Measurements from ENCODE around the gene BCL11A. TPM values are rescaled to one million over a fixed set of nuclear protein-coding genes. Genes with fewer than 3 reads are reported as not detected.

Gene BCL11A
- total RNA-seq, 2 experiments from 2014 or later: 0.57 to 0.98 TPM

DNA sequence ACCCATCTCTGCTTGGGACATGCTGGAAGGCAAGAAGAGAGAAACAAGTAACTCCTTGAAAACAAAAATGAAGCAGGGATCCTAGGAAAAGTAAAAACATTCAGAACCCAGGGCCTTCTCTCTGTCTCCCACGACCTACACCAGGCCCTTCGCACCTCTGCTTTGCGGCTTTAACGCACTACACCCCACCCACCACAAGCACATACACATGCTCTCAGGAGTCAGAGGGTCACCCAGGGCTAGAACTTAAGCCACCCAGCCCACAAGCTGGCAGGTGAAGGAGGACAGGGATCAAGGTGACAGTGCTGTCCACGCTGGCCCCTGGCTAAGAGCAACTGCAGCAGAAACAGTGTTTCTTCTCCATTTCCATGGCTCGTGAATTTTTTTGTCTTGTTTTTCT, 72.2 kb downstream of the BCL11A start:
- intact Hi-C loops (cut with DNase I, micrococcal nuclease): no loop called here
- ChIA-PET POLR2A (no interaction called here), CTCF (no interaction called here)
- Mint-ChIP-seq H3K27ac (no peak overlapping the region), H3K4me3 (no peak overlapping the region), H3K4me1 (peaks cover 11% of the 10 kb centered on the region), H3K36me3 (ENCODE audit: low read depth) (no peaks in the 10 kb centered on the region), H3K27me3 (peaks cover 6% of the 10 kb centered on the region), H3K9me3 (ENCODE audit: low read depth) (no peaks in the 10 kb centered on the region)
- DNase-seq: no peak
- ATAC-seq: no peak

DNA sequence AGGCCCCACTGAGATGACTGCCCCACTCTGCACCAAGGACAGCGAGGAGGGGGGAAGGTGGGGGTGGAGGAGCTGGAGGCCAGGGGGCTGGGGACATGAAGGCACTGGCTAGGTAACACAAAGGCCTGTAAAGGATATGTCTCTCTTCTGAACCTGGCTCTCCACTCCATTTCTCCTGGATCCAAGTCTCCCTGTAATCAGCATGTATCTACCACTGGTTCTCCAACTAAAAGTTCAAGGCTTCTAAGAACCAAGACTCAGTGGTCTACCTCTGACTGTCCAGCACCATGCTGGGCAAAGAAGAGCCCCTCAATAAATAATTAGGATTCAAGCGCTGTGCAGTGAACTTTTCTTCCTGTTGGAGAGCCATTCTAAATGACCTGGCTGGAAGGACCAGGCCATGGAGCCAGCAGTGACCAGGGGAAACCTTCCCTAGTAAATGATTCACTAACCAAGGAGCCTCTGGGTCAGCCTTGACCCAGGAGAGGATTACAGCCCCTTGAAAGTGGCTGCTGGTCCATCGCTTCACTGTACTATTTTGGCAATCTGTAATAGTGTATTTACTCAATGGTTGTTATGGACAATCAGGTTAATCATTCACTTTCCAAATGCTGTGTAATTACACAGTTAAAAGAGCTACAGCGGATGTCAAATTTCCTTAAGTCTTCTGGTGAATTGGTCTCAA, 73.2 kb downstream of the BCL11A start:
- POLR2A ChIA-PET: no interaction called here
- intact Hi-C loops (cut with DNase I, micrococcal nuclease): no loop called here
- no peak overlapping the region for H3K27ac Mint-ChIP-seq
- peaks cover 7% of the 10 kb centered on the region for H3K27me3 Mint-ChIP-seq
- no peaks in the 10 kb centered on the region for H3K36me3 Mint-ChIP-seq (ENCODE audit: low read depth)
- no peak overlapping the region for H3K4me3 Mint-ChIP-seq
- CTCF ChIA-PET: interaction anchor here (0.7 to 1.2 kb wide), 2 partner anchors 15 to 1265 kb away, joined by 3 to 4 read pairs; no protein-coding TSS in a partner anchor
- DNase-seq (no peak), ATAC-seq (no peak)
- H3K9me3 Mint-ChIP-seq (ENCODE audit: low read depth): no peaks in the 10 kb centered on the region
- peaks cover 11% of the 10 kb centered on the region for H3K4me1 Mint-ChIP-seq

DNA sequence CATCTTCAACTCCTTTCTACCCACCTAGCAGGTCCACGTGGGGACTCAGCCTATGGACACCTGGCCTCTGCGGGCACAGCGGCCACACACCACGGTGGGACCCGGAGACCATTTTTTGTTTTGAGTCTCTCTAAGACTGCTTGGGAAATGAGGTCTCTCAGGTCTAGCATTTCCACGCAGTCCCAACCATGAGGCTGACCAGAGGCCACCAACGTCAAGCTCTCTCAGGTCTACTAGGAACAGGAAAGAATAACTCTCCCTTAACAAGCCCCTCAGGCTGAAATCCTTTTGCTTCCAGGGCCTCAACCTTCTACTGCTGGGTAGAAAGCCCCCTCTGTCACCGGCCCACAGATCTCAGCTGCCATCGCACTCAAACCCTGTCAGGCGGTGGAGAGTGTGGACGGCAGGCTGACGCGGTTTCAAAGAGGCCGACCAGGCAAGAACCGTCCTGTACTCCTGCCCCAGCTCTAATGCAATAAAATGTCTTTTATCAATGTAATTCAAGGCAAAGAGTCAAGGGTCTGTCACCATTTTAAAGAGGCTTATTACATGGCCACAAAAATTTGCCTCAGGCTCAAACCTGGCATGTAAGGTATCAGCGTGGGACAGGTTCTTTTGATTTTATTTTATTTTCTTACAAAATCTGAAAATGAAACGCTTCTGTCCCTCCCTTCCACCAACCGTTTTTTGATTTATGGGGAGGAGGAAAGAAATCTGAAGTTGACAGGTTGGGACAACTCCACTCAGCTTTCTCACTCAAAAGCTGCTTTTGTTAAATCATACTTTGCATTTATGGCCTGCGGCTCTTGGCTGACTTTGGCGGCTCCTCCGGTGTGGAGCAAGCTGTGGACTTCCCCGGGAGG, 74.0 kb downstream of the BCL11A start:
- ChIA-PET CTCF (no interaction called here), POLR2A (interaction anchor here (0.6 kb wide), 1 partner anchor 32 kb away, joined by 6 read pairs; no protein-coding TSS in a partner anchor)
- Mint-ChIP-seq H3K27me3 (peaks cover 8% of the 10 kb centered on the region), H3K4me3 (no peak overlapping the region), H3K9me3 (ENCODE audit: low read depth) (no peaks in the 10 kb centered on the region), H3K4me1 (peaks cover 11% of the 10 kb centered on the region), H3K27ac (no peak overlapping the region), H3K36me3 (ENCODE audit: low read depth) (no peaks in the 10 kb centered on the region)
- intact Hi-C loops (cut with DNase I, micrococcal nuclease): no loop called here
- no peak for DNase-seq
- no peak for ATAC-seq

DNA sequence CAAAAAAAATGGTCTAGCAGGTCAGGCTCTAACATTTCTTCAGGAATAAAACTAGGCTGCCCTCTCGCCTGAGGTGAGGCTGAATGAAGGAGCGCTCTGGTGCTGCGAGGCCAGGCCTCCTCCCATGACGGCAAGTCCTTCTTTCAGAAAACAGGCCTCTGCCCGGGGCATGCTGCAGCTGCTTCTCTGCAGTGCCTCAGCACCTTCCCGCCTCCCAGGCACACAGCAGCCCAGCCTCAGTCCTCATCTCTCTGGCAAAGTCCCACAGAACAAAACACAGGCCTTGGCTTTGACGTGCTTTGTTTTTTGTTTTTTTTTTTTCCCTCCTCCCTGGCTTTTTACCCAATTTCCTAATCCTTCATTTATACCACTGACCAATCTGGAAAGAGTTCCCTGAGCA, 74.8 kb downstream of the BCL11A start:
- Mint-ChIP-seq H3K9me3 (ENCODE audit: low read depth) (no peaks in the 10 kb centered on the region), H3K27ac (no peak overlapping the region), H3K36me3 (ENCODE audit: low read depth) (no peaks in the 10 kb centered on the region), H3K4me1 (peaks cover 9% of the 10 kb centered on the region), H3K4me3 (no peak overlapping the region), H3K27me3 (peaks cover 8% of the 10 kb centered on the region)
- ATAC-seq: no peak
- ChIA-PET CTCF (no interaction called here), POLR2A (interaction anchor here (0.6 kb wide), 1 partner anchor 32 kb away, joined by 6 read pairs; no protein-coding TSS in a partner anchor)
- intact Hi-C loops (cut with DNase I, micrococcal nuclease): no loop called here
- DNase-seq: no peak

GRCh38 chr2:60476206-60476954, 77.1 kb downstream of the BCL11A start:
- H3K4me1 Mint-ChIP-seq: peaks cover 5% of the 10 kb centered on the region
- CTCF ChIA-PET: interaction anchor here (0.7 kb wide), 2 partner anchors 89 to 106 kb away, joined by 3 read pairs; no protein-coding TSS in a partner anchor

GRCh38 chr2:60475123-60475830, 78.2 kb downstream of the BCL11A start:
- CTCF ChIA-PET: interaction anchor here (0.6 to 0.7 kb wide), 2 partner anchors 18 to 107 kb away, joined by 3 read pairs; no protein-coding TSS in a partner anchor
- peaks cover 5% of the 10 kb centered on the region for H3K4me1 Mint-ChIP-seq
- ATAC-seq (no peak), DNase-seq (no peak)
- POLR2A ChIA-PET: no interaction called here
- no peaks in the 10 kb centered on the region for H3K9me3 Mint-ChIP-seq (ENCODE audit: low read depth)
- H3K27me3 Mint-ChIP-seq: peaks cover 1% of the 10 kb centered on the region
- H3K27ac Mint-ChIP-seq: no peak overlapping the region
- intact Hi-C loops (cut with DNase I, micrococcal nuclease): no loop called here
- no peak overlapping the region for H3K4me3 Mint-ChIP-seq
- no peaks in the 10 kb centered on the region for H3K36me3 Mint-ChIP-seq (ENCODE audit: low read depth)

More at GRCh38 chr2:60476206-60476954, 77.1 kb downstream of the BCL11A start:
- H3K27me3 Mint-ChIP-seq: peaks cover 3% of the 10 kb centered on the region
- H3K27ac Mint-ChIP-seq: peak overlapping the region; percentile 17
- no peak for DNase-seq
- H3K9me3 Mint-ChIP-seq (ENCODE audit: low read depth): no peaks in the 10 kb centered on the region
- no peak overlapping the region for H3K4me3 Mint-ChIP-seq
- intact Hi-C loops (cut with DNase I, micrococcal nuclease): no loop called here
- ATAC-seq: no peak
- no peaks in the 10 kb centered on the region for H3K36me3 Mint-ChIP-seq (ENCODE audit: low read depth)
- POLR2A ChIA-PET: no interaction called here

DNA sequence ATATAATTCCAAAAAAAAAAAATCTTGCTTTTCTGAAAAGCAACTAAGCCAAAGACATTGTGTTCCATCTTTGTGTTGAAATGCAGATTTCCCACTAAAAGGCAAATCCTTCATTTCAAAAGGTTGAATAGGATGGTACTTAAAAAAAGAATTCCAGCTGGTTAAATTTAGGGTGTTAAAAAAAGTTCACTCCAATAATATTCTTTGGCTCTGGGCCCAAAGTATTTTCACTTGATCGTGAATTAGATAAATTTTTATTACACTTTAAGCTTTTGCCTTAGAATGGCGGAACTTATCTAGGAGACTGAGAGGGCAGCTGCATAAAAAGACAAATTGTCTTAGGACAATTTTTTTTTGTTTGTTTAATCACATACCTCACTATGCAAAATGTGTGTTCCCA, 79.2 kb downstream of the BCL11A start:
- H3K9me3 Mint-ChIP-seq (ENCODE audit: low read depth): no peaks in the 10 kb centered on the region
- DNase-seq (no peak), ATAC-seq (no peak)
- CTCF ChIA-PET: interaction anchor here (0.7 kb wide), 1 partner anchor 107 kb away, joined by 3 read pairs; no protein-coding TSS in a partner anchor
- H3K4me3 Mint-ChIP-seq: no peak overlapping the region
- peaks cover 1% of the 10 kb centered on the region for H3K27me3 Mint-ChIP-seq
- intact Hi-C loops (cut with DNase I, micrococcal nuclease): no loop called here
- POLR2A ChIA-PET: no interaction called here
- H3K27ac Mint-ChIP-seq: no peak overlapping the region
- H3K4me1 Mint-ChIP-seq: peaks cover 5% of the 10 kb centered on the region
- no peaks in the 10 kb centered on the region for H3K36me3 Mint-ChIP-seq (ENCODE audit: low read depth)

DNA sequence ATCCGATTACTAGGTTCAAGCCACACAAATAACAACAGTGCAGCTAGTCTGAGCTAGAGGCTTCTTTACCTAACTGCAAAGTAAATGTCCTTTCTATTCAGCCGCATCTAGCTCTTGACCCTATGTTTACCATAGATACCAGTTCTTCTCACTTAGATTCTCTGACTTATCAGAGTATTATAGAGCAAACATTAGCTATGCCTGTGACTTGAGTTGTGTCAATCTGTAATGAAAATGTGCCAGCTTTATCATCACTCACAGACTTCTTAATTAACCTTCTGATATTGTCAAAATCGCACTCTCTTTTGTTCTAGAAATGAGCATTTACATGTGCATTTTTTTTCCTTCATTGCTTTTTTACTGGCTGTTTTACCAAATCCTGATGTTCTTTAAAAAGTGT, 79.9 kb downstream of the BCL11A start:
- DNase-seq: no peak
- ChIA-PET POLR2A (no interaction called here), CTCF (interaction anchor here (0.6 kb wide), 1 partner anchor 1026 kb away, joined by 3 read pairs; no protein-coding TSS in a partner anchor)
- Mint-ChIP-seq H3K4me3 (no peak overlapping the region), H3K27ac (no peak overlapping the region), H3K9me3 (ENCODE audit: low read depth) (no peaks in the 10 kb centered on the region), H3K36me3 (ENCODE audit: low read depth) (no peaks in the 10 kb centered on the region), H3K4me1 (peaks cover 5% of the 10 kb centered on the region), H3K27me3 (peaks cover 1% of the 10 kb centered on the region)
- intact Hi-C loops (cut with DNase I, micrococcal nuclease): no loop called here
- ATAC-seq: no peak

- no peaks in the 10 kb centered on the region for H3K9me3 Mint-ChIP-seq (ENCODE audit: low read depth)
- ChIA-PET CTCF (interaction anchor here (0.5 to 1.0 kb wide), 3 partner anchors 14 to 1025 kb away, joined by 3 read pairs; no protein-coding TSS in a partner anchor), POLR2A (no interaction called here)
- DNase-seq: no peak
- intact Hi-C loops (cut with DNase I, micrococcal nuclease): no loop called here
- H3K27ac Mint-ChIP-seq: no peak overlapping the region
- H3K4me3 Mint-ChIP-seq: no peak overlapping the region
- no peak for ATAC-seq
- H3K27me3 Mint-ChIP-seq: peaks cover 1% of the 10 kb centered on the region
- peaks cover 5% of the 10 kb centered on the region for H3K4me1 Mint-ChIP-seq
- H3K36me3 Mint-ChIP-seq (ENCODE audit: low read depth): no peaks in the 10 kb centered on the region
These were observed 80.7 kb downstream of the BCL11A start for GRCh38 chr2:60472663-60473289.

DNA sequence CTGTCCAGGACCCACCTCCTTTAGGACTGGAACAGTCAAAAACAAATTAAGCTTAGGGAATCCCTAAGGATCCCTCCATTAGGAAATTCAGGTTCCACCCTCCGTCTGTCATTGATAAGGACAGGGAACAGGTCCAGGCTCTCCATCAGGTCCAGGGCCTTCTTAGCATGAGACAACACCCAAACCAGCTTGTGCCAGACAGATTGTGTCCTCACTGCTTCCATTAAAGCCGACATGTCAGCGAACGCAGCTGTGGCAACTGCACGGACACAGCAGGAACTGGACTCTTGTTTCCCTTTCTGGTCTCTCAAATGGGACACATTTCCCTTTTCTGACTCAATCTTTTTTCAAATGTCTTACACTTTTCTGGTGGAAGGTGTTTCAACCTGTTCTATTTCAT, 81.4 kb downstream of the BCL11A start:
- no peaks in the 10 kb centered on the region for H3K36me3 Mint-ChIP-seq (ENCODE audit: low read depth)
- H3K27ac Mint-ChIP-seq: no peak overlapping the region
- ChIA-PET POLR2A (no interaction called here), CTCF (interaction anchor here (0.5 to 1.0 kb wide), 2 partner anchors 14 to 15 kb away, joined by 3 read pairs; no protein-coding TSS in a partner anchor)
- no peaks in the 10 kb centered on the region for H3K9me3 Mint-ChIP-seq (ENCODE audit: low read depth)
- H3K27me3 Mint-ChIP-seq: peaks cover 1% of the 10 kb centered on the region
- ATAC-seq: no peak
- H3K4me3 Mint-ChIP-seq: no peak overlapping the region
- peaks cover 5% of the 10 kb centered on the region for H3K4me1 Mint-ChIP-seq
- intact Hi-C loops (cut with DNase I, micrococcal nuclease): no loop called here
- DNase-seq: no peak

Measured in activated CD4-positive, alpha-beta T cell treated with anti-CD3 and anti-CD28 coated beads for 36 hours (primary cell).